Ishikawa (cell line): ENCODE data around the gene TBCC.

ENCODE experiments used
- CEBPB ChIP-seq: IDR thresholded peaks from 2 replicates; pipeline ENCODE4 v1.6.1; 2012
- EP300 ChIP-seq: IDR thresholded peaks from 2 replicates; pipeline ENCODE4 v1.6.1; 2012; ENCODE audit warnings: borderline replicate concordance
- RAD21 ChIP-seq: IDR thresholded peaks from 2 replicates; pipeline ENCODE4 v1.6.1; 2012; ENCODE audit warnings: low read depth
- REST ChIP-seq: IDR thresholded peaks from 2 replicates; pipeline ENCODE4 v1.6.1; 2012; ENCODE audit warnings: low read depth, mild to moderate bottlenecking
- TAF1 ChIP-seq: IDR thresholded peaks from 2 replicates; pipeline ENCODE4 v1.6.1; 2012; ENCODE audit warnings: low read depth, mild to moderate bottlenecking
- TEAD4 ChIP-seq: IDR thresholded peaks from 2 replicates; pipeline ENCODE4 v1.6.1; 2012
- YY1 ChIP-seq: IDR thresholded peaks from 2 replicates; pipeline ENCODE4 v1.6.1; 2012; ENCODE audit warnings: low read depth
- TF ChIP-seq, protein P1 (sequence below): IDR thresholded peaks from 2 replicates; pipeline ENCODE4 v1.6.1; 2012

GRCh38 chr6:42735976-42736375 lies 9.9 kb downstream of the TBCC start:
- no peak for TF ChIP-seq RAD21
- TF ChIP-seq TAF1: no peak
- TF ChIP-seq REST: no peak
- TF ChIP-seq, protein P1, sequence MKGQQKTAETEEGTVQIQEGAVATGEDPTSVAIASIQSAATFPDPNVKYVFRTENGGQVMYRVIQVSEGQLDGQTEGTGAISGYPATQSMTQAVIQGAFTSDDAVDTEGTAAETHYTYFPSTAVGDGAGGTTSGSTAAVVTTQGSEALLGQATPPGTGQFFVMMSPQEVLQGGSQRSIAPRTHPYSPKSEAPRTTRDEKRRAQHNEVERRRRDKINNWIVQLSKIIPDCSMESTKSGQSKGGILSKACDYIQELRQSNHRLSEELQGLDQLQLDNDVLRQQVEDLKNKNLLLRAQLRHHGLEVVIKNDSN: no peak
- no peak for TF ChIP-seq TEAD4
- no peak for TF ChIP-seq EP300
- no peak for TF ChIP-seq YY1
- TF ChIP-seq CEBPB: no peak
